GM06990 (cell line): ENCODE results near the gene COX6B2.

ENCODE experiments used
- DNase-seq: peaks from one replicate; pipeline ENCODE4 v3.0.0-alpha.2; 2011; ENCODE audit not compliant: insufficient read length; ENCODE audit errors: extremely low read depth
- H3K27me3 ChIP-seq: replicated peaks from 2 replicates; pipeline ENCODE4 v1.6.0; 2011; ENCODE audit warnings: low read length; ENCODE audit not compliant: control insufficient read depth, insufficient read depth
- H3K36me3 ChIP-seq: 2 replicates; pipeline ENCODE4 v1.5.1; 2011; ENCODE audit warnings: low read length; ENCODE audit not compliant: control insufficient read depth, insufficient read depth
- H3K4me3 ChIP-seq: replicated peaks from 2 replicates; pipeline ENCODE4 v1.5.1; 2011; ENCODE audit warnings: low read depth, mild to moderate bottlenecking, control low read depth, low read length
- TF ChIP-seq, protein P1 (sequence below): IDR thresholded peaks from 2 replicates; pipeline ENCODE4 v1.5.1; 2011; ENCODE audit warnings: low read length, control low read depth, mild to moderate bottlenecking, inconsistent platforms; ENCODE audit not compliant: insufficient read depth, poor library complexity, severe bottlenecking

COX6B2 gene

DNA sequence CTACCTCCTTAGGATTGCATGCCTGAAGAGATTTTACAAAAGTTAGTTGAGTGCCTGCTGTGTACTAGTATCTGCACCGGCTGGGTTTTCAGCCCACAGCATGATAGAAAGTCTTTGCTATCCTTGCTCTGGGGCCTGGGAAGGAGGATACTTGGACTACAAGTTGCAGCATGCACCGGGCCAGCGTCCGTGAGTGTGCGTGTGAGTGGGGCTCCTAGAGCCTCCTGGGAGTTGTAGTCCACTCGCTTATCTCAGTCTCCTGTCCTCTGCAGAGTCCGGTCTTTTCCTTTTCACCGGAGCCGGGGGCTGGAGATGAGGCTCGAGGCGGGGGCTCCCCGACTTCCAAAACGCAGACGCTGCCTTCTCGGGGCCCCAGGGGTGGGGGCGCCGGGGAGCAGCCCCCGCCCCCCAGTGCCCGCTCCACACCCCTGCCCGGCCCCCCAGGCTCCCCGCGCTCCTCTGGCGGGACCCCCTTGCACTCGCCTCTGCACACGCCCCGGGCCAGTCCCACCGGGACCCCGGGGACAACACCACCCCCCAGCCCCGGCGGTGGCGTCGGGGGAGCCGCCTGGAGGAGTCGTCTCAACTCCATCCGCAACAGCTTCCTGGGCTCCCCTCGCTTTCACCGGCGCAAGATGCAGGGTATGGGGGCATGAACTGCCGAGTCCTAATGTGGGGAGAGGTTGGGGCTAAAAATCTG, 50.1 kb downstream of the COX6B2 start:
- no peak for DNase-seq
- no peaks in the 10 kb centered on the region for H3K36me3 ChIP-seq
- TF ChIP-seq, protein P1, sequence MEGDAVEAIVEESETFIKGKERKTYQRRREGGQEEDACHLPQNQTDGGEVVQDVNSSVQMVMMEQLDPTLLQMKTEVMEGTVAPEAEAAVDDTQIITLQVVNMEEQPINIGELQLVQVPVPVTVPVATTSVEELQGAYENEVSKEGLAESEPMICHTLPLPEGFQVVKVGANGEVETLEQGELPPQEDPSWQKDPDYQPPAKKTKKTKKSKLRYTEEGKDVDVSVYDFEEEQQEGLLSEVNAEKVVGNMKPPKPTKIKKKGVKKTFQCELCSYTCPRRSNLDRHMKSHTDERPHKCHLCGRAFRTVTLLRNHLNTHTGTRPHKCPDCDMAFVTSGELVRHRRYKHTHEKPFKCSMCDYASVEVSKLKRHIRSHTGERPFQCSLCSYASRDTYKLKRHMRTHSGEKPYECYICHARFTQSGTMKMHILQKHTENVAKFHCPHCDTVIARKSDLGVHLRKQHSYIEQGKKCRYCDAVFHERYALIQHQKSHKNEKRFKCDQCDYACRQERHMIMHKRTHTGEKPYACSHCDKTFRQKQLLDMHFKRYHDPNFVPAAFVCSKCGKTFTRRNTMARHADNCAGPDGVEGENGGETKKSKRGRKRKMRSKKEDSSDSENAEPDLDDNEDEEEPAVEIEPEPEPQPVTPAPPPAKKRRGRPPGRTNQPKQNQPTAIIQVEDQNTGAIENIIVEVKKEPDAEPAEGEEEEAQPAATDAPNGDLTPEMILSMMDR = no peak
- no peak overlapping the region for H3K4me3 ChIP-seq
- H3K27me3 ChIP-seq = no peaks in the 10 kb centered on the region

DNA sequence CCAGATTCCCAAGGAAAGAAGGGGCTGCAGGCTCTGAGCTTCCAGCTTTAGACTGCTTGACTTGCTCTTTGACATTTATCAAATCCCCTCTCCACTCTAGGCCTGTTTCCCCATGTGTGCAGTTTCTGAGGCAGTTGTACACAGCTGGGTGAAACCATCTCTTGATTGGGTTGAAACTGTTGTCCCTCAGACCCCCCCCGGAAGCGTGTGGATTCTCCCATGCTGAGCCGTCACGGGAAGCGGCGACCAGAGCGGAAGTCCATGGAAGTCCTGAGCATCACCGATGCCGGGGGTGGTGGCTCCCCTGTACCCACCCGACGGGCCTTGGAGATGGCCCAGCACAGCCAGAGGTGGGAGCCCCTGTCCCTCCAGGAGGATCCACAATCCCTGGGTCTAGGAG, 51.0 kb downstream of the COX6B2 start:
- no peaks in the 10 kb centered on the region for H3K36me3 ChIP-seq
- no peak overlapping the region for H3K4me3 ChIP-seq
- H3K27me3 ChIP-seq = no peaks in the 10 kb centered on the region
- TF ChIP-seq, protein P1 = no peak
- no peak for DNase-seq

- TF ChIP-seq, protein P1 = no peak
- no peaks in the 10 kb centered on the region for H3K36me3 ChIP-seq
- no peaks in the 10 kb centered on the region for H3K27me3 ChIP-seq
- DNase-seq = no peak
- peak overlapping the region; percentile 63 for H3K4me3 ChIP-seq
These were observed 52.2 kb downstream of the COX6B2 start for GRCh38 chr19:55302318-55302703.

- Histone ChIP-seq H3K27me3 (no peaks in the 10 kb centered on the region), H3K4me3 (peak overlapping the region; percentile 63), H3K36me3 (no peaks in the 10 kb centered on the region)
- TF ChIP-seq, protein P1 = peak; percentile 94
- peak; percentile 86 for DNase-seq
These were observed 52.8 kb downstream of the COX6B2 start for GRCh38 chr19:55301459-55302317.

DNA sequence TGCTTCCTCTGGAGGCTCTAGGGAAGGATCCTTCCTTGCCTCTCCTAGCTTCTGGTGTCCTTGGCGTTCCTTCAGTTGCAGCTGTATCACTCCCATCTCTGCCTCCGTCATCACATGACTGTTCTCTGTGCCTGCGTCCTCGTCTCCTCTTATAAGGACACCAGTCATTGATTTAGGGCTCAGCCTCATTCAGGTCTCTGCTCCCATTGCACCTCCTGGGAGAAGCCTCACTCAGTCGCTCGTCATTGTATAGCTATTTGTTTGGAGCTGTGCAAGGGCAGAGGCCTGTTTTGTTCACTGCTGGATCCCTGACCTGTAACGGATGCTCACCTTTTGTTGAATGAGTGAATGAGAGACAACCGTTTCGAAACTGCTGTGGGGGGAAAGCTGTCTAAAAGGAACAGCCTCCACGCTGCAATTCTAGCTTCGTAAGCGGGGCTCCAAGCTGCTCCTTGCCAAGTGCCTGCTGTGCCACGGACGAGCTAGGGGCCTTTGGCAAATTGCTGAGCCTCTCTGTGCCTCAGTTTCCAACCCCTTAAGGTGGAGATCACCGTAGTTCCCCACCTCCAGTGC, 53.5 kb downstream of the COX6B2 start:
- no peak overlapping the region for H3K4me3 ChIP-seq
- H3K27me3 ChIP-seq = no peaks in the 10 kb centered on the region
- H3K36me3 ChIP-seq = no peaks in the 10 kb centered on the region
- no peak for DNase-seq
- TF ChIP-seq, protein P1 = no peak
